ENCODE data around the gene TAF9B. TPM values are rescaled to one million over a fixed set of nuclear protein-coding genes. Genes with fewer than 3 reads are reported as not detected.

Gene TAF9B
- total and polyA plus RNA-seq, 2 experiments from 2014 or later, result 9.2 to 12.2 TPM

- H3K9me2 ChIP-seq (ENCODE audit: insufficient read depth), result no peaks in the 10 kb centered on the region
- TF ChIP-seq EZH2phosphoT487 (IDR thresholded peaks at IDR 0.05; ENCODE audit: insufficient read depth, low read depth) (no peak), EZH2 (IDR thresholded peaks at IDR 0.05; ENCODE audit: insufficient read depth, poor library complexity, severe bottlenecking) (no peak)
- no peak overlapping the region for H2AFZ ChIP-seq
Measured at GRCh38 chrX:78119521-78120227, 19.8 kb downstream of the TAF9B start.

GRCh38 chrX:78118628-78119027 is 20.8 kb downstream of the TAF9B start:
- TF ChIP-seq EZH2 (IDR thresholded peaks at IDR 0.05; ENCODE audit: insufficient read depth, poor library complexity, severe bottlenecking), result no peak
- TF ChIP-seq EZH2phosphoT487 (IDR thresholded peaks at IDR 0.05; ENCODE audit: insufficient read depth, low read depth), result no peak
- in situ Hi-C loops (cut with MboI), result no loop called here
- Histone ChIP-seq H3K27ac (no peak overlapping the region), H2AFZ (no peak overlapping the region), H3K4me1 (ENCODE audit: insufficient read depth) (peaks cover 8% of the 10 kb centered on the region; the same call in 1 of the 2 replicates), H3F3A (ENCODE audit: insufficient read depth) (peaks cover 47% of the 10 kb centered on the region; the same call in 1 of the 2 replicates), H3K4me2 (ENCODE audit: unreplicated experiment) (no peak overlapping the region), H3K9me2 (ENCODE audit: insufficient read depth) (no peaks in the 10 kb centered on the region), H3K79me2 (ENCODE audit: insufficient read depth) (peaks cover 93% of the 10 kb centered on the region), H3K4me3 (no peak overlapping the region), H3K36me3 (ENCODE audit: low read depth) (peaks cover 70% of the 10 kb centered on the region), H3K9ac (no peak overlapping the region), H4K20me1 (ENCODE audit: insufficient read depth) (peaks cover 21% of the 10 kb centered on the region), H3K9me3 (ENCODE audit: low read depth) (no peaks in the 10 kb centered on the region), H3K27me3 (replicated peaks; ENCODE audit: insufficient read depth) (no peaks in the 10 kb centered on the region)
- no peak for DNase-seq
- WGBS, 2 experiments (ENCODE audit: low coverage in 1 of 2, low lambda C conversion rate in 2 of 2, missing lambda C conversion rate in 2 of 2), result 88 to 100% methylated on average over 1 of the region's 1 CpG

More at GRCh38 chrX:78119521-78120227, 19.8 kb downstream of the TAF9B start:
- WGBS, 2 experiments (ENCODE audit: low coverage in 1 of 2, low lambda C conversion rate in 2 of 2, missing lambda C conversion rate in 2 of 2), result 81 to 88% methylated on average over 8 of the region's 9 CpGs
- in situ Hi-C loops (cut with MboI), result no loop called here
- H3K79me2 ChIP-seq (ENCODE audit: insufficient read depth), result peaks cover 93% of the 10 kb centered on the region
- H3F3A ChIP-seq (ENCODE audit: insufficient read depth), result peaks cover 54% of the 10 kb centered on the region
- no peaks in the 10 kb centered on the region for H3K9me3 ChIP-seq (ENCODE audit: low read depth)
- H3K27ac ChIP-seq, result no peak overlapping the region
- peaks cover 26% of the 10 kb centered on the region for H4K20me1 ChIP-seq (ENCODE audit: insufficient read depth)
- no peak for DNase-seq
- H3K4me3 ChIP-seq, result no peak overlapping the region
- peaks cover 8% of the 10 kb centered on the region; the same call in 1 of the 2 replicates for H3K4me1 ChIP-seq (ENCODE audit: insufficient read depth)
- no peak overlapping the region for H3K9ac ChIP-seq
- peaks cover 74% of the 10 kb centered on the region for H3K36me3 ChIP-seq (ENCODE audit: low read depth)
- no peak overlapping the region for H3K4me2 ChIP-seq (ENCODE audit: unreplicated experiment)
- H3K27me3 ChIP-seq (replicated peaks; ENCODE audit: insufficient read depth), result no peaks in the 10 kb centered on the region

- Histone ChIP-seq H3K27ac (no peak overlapping the region), H3K4me1 (ENCODE audit: insufficient read depth) (no peaks in the 10 kb centered on the region), H3K4me2 (ENCODE audit: unreplicated experiment) (no peak overlapping the region), H3K36me3 (ENCODE audit: low read depth) (peaks cover 73% of the 10 kb centered on the region), H3K9ac (no peak overlapping the region), H3K9me3 (ENCODE audit: low read depth) (no peaks in the 10 kb centered on the region), H4K20me1 (ENCODE audit: insufficient read depth) (peaks cover 34% of the 10 kb centered on the region; the same call in 1 of the 2 replicates), H3F3A (ENCODE audit: insufficient read depth) (peaks cover 33% of the 10 kb centered on the region; the same call in 1 of the 2 replicates), H2AFZ (no peak overlapping the region), H3K4me3 (no peak overlapping the region), H3K79me2 (ENCODE audit: insufficient read depth) (peaks cover 97% of the 10 kb centered on the region), H3K9me2 (ENCODE audit: insufficient read depth) (no peaks in the 10 kb centered on the region), H3K27me3 (replicated peaks; ENCODE audit: insufficient read depth) (no peaks in the 10 kb centered on the region)
- WGBS, 2 experiments (ENCODE audit: low coverage in 1 of 2, low lambda C conversion rate in 2 of 2, missing lambda C conversion rate in 2 of 2), result 55 to 58% methylated on average over 2 of the region's 2 CpGs
- TF ChIP-seq EZH2 (IDR thresholded peaks at IDR 0.05; ENCODE audit: insufficient read depth, poor library complexity, severe bottlenecking) (no peak), EZH2phosphoT487 (IDR thresholded peaks at IDR 0.05; ENCODE audit: insufficient read depth, low read depth) (no peak)
- DNase-seq, result no peak
- in situ Hi-C loops (cut with MboI), result no loop called here
Measured at GRCh38 chrX:78116766-78117165, 22.7 kb downstream of the TAF9B start.

- Histone ChIP-seq H3K4me2 (ENCODE audit: unreplicated experiment) (no peak overlapping the region), H3K9me3 (ENCODE audit: low read depth) (no peaks in the 10 kb centered on the region), H3K27ac (no peak overlapping the region), H3F3A (ENCODE audit: insufficient read depth) (peaks cover 29% of the 10 kb centered on the region; the same call in 1 of the 2 replicates), H3K9ac (no peak overlapping the region), H3K36me3 (ENCODE audit: low read depth) (peaks cover 73% of the 10 kb centered on the region), H3K4me3 (no peak overlapping the region), H3K27me3 (replicated peaks; ENCODE audit: insufficient read depth) (no peaks in the 10 kb centered on the region), H2AFZ (no peak overlapping the region), H3K4me1 (ENCODE audit: insufficient read depth) (no peaks in the 10 kb centered on the region), H4K20me1 (ENCODE audit: insufficient read depth) (peaks cover 34% of the 10 kb centered on the region; the same call in 1 of the 2 replicates), H3K79me2 (ENCODE audit: insufficient read depth) (peaks cover 97% of the 10 kb centered on the region), H3K9me2 (ENCODE audit: insufficient read depth) (no peaks in the 10 kb centered on the region)
- in situ Hi-C loops (cut with MboI), result no loop called here
- TF ChIP-seq EZH2phosphoT487 (IDR thresholded peaks at IDR 0.05; ENCODE audit: insufficient read depth, low read depth), result no peak
- no peak for TF ChIP-seq EZH2 (IDR thresholded peaks at IDR 0.05; ENCODE audit: insufficient read depth, poor library complexity, severe bottlenecking)
- no peak for DNase-seq
Measured at GRCh38 chrX:78116365-78116764, 23.1 kb downstream of the TAF9B start.
